Putamen (tissue), 1 donor: ENCODE measurements around the gene DNAI1.
"Not testable (repeated sequence)": the region's sequence is repeated elsewhere in the genome, so short reads cannot be mapped to it uniquely, and the experiment has no call there.

Experiments used
- DNase-seq: peaks from one replicate; pipeline ENCODE4 v3.0.0-alpha.2; 2016; ENCODE audit warnings: low spot score

The DNAI1 gene

GRCh38 chr9:34451135-34451534 is 7.5 kb upstream of the DNAI1 start:
- DNase-seq: no peak

DNA sequence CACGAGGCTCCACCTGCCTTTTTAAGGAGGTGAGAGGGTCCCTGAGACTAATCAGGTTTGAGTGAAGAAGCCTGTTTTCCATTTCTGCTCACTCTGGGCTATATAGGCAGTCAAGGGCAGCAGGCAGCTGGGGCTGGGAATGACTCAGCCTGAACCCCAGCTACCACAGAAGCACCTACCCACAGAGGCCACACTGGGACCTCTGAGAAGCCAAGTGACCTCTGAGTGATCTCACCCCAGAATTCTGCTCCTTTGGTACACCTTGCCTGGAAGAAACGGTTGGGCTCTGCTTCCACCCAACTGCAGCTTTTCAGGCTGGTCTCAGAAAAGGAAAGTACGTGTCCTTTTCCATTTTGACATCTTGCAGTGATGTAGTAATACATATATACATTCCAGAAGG is 7.1 kb upstream of the DNAI1 start:
- no peak for DNase-seq

GRCh38 chr9:34452568-34452967 is 6.0 kb upstream of the DNAI1 start:
- no peak for DNase-seq

- DNase-seq: peak; percentile 82
These were observed 4.0 kb upstream of the DNAI1 start for GRCh38 chr9:34454571-34455065.

- no peak for DNase-seq
These were observed 2.5 kb upstream of the DNAI1 start for GRCh38 chr9:34456151-34456550.

DNA sequence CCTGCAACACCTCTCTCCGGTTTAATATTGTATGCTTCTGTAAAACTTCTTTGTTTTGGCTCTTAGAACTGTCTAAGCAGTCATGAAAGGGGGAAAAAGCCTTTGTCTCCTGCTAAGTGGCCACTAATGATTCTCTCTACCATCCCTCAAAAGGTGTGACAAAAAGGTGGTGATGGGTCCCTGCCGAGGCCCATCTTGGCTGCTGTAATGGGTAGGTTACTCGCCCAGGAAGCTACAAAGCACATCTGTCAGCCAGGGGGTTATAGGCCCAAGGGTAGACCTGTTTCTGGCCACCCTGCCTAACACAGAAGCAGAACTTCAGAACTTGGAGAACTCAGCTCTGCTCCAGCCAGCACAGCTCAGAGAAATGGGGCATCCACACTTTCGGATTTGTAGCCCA is 1.9 kb upstream of the DNAI1 start:
- DNase-seq: no peak

DNA sequence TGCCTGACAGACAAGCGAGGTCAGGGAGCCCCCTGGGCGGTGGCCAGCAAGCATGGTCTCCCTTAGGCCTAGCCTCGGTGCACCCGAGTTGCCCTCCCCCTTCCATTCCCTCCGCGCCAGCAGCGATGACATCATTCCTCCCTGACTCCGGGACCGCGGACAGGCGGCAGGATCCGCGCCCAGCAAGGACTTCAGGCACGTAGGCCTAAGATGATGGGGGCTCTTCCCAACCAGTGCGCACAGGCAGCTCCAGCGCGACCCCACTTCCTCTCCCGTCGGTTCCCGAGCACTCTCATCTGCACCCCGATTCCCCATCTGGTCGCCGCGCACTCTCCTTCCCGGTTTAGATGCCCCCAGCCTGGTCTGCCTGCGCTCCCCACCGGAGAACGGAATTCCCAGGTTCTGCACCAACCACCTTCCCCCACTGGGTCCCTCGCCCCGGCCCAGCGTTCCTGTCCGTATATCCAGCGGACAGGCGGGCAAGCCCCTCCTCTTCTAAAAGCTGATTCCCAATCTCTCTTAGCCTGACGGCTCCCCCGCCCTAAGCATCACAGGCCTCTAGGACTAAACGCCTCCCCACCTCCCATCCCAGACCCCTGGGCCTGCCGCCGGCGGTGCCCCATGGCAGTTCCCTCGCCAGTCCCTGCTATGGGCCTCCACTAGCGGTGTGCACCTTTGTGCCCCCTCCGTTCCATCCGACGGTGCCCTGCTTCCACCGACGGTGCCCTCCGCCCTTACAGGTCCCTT is 1.2 kb upstream of the DNAI1 start:
- peak; percentile 77 for DNase-seq

DNA sequence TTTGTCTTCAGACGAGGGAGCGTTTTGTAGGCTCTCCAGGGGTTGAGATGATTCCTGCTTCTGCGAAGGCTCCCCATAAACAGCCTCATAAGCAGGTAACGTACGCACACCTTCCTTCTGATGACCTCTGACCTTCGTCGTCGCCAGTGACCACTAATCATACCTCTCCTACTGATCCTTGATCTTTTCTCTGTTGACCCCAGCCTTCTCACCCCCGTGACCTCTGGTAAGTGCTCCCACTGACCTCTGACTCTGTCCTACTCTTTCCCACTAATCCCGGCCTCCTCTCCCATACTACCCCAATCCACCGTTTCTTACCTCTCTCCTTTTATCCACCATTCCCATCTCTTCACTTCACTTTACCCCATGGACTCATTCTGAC is 345 bp downstream of the DNAI1 start:
- DNase-seq: no peak

- DNase-seq: no peak
These were observed 751 bp downstream of the DNAI1 start for GRCh38 chr9:34459356-34459755.

- no peak for DNase-seq
These were observed 1.3 kb downstream of the DNAI1 start for GRCh38 chr9:34459941-34460340.

DNA sequence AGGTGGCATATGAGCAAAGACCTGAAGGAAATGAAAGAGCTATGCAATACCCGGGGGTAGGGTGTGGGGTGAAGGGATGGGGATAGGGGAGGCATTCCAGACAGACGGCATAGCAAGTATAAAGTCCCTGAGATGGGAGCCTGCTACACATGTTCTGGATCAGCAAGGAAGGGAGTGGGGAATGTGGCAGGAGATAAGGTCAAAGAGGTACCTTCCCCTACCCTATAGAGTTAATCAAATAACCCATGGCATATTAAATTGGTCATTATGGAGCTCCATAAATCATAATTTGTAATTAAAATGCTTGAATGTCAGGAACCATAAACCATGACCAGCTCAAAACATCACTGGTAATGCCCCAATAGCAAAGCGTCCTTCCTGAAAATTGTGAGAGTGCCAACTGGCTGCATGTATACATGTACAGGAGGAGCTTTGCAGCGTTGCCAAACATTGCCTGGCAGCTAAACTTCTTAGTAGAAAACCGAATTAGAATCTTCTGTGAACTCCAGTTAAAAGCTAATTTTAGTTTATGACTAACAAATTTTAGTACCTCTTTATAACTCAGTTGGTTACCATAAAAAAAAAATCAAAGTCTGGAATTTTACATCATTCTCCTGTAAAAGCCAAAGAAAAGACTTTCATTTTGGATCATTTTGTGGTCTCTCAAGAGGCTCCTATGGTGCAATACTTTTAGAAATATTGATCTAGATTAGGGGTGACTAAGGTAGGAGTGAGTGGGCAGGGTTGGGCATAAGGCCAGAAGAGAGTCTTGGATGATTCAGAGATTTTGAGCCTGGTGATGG is 4.7 kb downstream of the DNAI1 start:
- peak; percentile 35 for DNase-seq

- no peak for DNase-seq
These were observed 5.3 kb downstream of the DNAI1 start for GRCh38 chr9:34463901-34464232.

DNA sequence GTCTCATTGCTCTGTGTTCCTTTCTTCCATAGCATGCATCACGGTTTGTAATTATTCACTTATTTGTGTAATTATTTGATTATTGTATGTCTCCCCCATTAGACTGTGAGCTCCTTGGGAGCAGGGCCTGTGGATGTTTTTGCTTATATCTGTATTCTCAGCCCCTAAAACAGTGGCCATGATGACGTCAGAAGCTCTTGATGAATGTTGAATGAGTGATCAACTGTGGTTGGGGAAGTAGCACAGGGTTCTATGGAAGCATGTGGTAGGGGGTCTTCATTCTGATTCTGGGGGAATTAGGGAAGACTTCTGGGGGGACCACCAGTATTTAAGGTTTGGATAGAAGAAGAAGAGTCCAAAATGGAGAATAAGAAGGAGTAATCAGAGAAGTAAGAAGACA is 6.0 kb downstream of the DNAI1 start:
- no peak for DNase-seq

DNA sequence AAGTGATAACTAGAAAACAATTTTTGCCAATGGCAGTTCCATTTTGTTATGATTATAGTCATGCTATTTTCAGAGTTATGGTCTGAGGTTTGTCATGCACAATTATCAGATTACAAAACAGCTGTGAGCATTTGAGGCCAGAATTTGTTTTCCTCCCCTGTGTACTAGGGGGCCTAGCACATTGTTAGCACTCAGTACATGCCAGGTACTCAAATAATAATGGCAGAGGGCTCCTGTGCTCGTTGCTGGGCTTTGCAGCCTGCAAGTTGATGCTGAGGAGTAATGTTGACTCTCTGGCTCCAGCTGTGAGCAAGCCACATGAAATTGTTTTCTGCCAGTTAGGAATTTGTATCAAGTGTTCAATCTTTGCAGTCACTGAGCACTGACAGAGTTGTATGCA is 6.9 kb downstream of the DNAI1 start:
- no peak for DNase-seq

GRCh38 chr9:34475097-34475496 is 16.5 kb downstream of the DNAI1 start:
- no peak for DNase-seq

- DNase-seq: no peak
These were observed 18.9 kb downstream of the DNAI1 start for GRCh38 chr9:34477541-34477940.

- DNase-seq: no peak
These were observed 20.8 kb downstream of the DNAI1 start for GRCh38 chr9:34479431-34479866.

GRCh38 chr9:34481620-34482019 is 23.0 kb downstream of the DNAI1 start:
- DNase-seq: not testable (repeated sequence)

- DNase-seq: not testable (repeated sequence)
These were observed 24.1 kb downstream of the DNAI1 start for GRCh38 chr9:34482746-34483145.

GRCh38 chr9:34484678-34485077 is 26.1 kb downstream of the DNAI1 start:
- DNase-seq: no peak

GRCh38 chr9:34485822-34486221 is 27.2 kb downstream of the DNAI1 start:
- DNase-seq: no peak

- DNase-seq: no peak
These were observed 28.0 kb downstream of the DNAI1 start for GRCh38 chr9:34486572-34486971.

DNA sequence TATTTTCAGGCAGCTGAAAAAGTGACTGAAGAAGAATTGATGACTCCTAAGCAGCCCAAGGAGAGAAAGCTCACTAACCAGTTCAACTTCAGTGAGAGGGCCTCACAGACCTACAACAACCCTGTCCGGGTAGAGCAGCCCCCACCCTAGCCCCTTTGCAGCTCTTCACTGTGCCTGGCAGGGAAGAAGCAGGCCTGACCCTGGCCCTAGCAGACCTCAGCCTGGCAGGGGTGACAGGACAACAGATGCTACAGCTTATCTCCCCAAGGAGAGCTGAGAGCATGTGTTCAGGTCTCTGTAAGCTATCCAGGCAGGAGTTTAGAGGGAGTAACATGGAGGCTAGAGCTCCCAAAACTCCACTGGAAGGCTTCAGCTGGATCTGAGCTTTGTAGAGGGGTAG is 31.8 kb downstream of the DNAI1 start:
- no peak for DNase-seq
